Measurements from ENCODE around the gene LNPK. TPM values are rescaled to one million over a fixed set of nuclear protein-coding genes. Genes with fewer than 3 reads are reported as not detected.
"Not testable (repeated sequence)": the region's sequence is repeated elsewhere in the genome, so short reads cannot be mapped to it uniquely, and the experiment has no call there.

The LNPK gene
- total RNA-seq, 1 donor from 2014 or later, result 28.7 TPM

DNA sequence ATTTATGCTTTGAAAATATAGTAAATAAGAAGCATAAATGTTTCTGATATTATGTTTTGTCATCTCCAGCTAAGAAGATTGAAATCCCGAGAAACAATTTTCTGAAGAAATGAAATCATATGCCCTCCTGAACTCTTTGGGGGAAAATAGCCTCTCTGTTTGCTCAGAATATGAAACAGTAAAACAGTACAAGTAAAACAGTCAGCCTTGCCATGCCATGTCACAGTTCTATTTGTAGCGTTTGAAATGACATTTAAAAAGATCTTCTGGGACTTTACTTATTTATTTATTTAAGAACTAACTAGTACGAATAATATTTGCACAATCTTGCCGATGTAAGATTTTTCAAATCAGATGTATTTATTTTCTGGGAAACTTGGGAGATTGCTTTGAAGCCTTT lies 98.0 kb downstream of the LNPK start:
- Histone ChIP-seq H3K27me3 (no peaks in the 10 kb centered on the region), H3K4me1 (no peaks in the 10 kb centered on the region), H3K9me3 (no peaks in the 10 kb centered on the region), H3K36me3 (no peaks in the 10 kb centered on the region), H3K4me3 (no peak overlapping the region), H3K27ac (no peak overlapping the region)
- ATAC-seq, result no peak
- no peak for DNase-seq
- TF ChIP-seq, protein P1, sequence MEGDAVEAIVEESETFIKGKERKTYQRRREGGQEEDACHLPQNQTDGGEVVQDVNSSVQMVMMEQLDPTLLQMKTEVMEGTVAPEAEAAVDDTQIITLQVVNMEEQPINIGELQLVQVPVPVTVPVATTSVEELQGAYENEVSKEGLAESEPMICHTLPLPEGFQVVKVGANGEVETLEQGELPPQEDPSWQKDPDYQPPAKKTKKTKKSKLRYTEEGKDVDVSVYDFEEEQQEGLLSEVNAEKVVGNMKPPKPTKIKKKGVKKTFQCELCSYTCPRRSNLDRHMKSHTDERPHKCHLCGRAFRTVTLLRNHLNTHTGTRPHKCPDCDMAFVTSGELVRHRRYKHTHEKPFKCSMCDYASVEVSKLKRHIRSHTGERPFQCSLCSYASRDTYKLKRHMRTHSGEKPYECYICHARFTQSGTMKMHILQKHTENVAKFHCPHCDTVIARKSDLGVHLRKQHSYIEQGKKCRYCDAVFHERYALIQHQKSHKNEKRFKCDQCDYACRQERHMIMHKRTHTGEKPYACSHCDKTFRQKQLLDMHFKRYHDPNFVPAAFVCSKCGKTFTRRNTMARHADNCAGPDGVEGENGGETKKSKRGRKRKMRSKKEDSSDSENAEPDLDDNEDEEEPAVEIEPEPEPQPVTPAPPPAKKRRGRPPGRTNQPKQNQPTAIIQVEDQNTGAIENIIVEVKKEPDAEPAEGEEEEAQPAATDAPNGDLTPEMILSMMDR (IDR thresholded peaks at IDR 0.05), result no peak
- intact Hi-C loops (cut with DNase I), result no loop called here

DNA sequence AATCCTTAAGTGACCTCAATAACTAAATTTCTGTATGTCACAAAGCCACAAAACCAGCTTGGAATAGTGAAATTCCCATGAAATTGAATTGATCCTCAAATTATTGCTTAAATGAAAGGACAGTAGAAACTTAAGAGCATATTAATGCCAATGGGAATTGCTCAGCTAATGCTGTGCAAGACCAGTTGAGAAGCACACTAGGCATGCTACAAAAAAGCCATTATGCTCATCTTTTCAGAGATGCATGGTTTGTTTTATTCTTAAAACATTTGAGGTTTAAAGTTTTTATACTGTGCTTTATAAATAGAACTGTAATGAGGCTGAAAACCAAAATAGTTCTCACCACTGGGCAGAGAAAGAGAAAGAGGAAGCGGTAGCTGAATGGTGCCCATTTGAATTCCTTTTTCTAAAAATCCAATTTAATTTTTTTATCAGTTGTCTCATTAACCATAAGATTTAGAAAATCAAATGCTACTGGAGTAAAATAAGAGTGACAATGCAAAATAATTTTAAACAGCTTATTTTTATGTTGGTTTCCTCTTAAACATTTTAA lies 98.6 kb downstream of the LNPK start:
- intact Hi-C loops (cut with DNase I), result no loop called here

DNA sequence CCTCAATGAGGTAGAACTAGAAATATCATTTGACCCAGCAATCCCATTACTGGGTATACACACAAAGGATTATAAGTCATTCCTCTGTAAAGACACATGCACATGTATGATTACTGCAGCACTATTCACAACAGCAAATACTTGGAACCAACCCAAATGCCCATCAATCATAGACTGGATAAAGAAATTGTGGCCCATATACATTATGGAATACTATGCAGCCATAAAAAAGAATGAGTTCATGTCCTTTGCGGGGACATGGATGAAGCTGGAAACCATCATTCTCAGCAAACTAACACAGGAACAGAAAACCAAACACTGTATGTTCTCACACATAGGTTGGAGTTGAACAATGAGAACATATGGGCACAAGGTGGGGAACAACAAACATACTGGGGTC lies 106.1 kb downstream of the LNPK start:
- ATAC-seq, result not testable (repeated sequence)

More for the DNA sequence above, 98.6 kb downstream of the LNPK start:
- H3K4me1 ChIP-seq, result no peaks in the 10 kb centered on the region
- H3K4me3 ChIP-seq, result no peak overlapping the region
- H3K27me3 ChIP-seq, result no peaks in the 10 kb centered on the region
- ATAC-seq, result no peak
- TF ChIP-seq, protein P1 (IDR thresholded peaks at IDR 0.05), result no peak
- no peaks in the 10 kb centered on the region for H3K36me3 ChIP-seq
- H3K27ac ChIP-seq, result no peak overlapping the region
- DNase-seq, result no peak
- no peaks in the 10 kb centered on the region for H3K9me3 ChIP-seq

DNA sequence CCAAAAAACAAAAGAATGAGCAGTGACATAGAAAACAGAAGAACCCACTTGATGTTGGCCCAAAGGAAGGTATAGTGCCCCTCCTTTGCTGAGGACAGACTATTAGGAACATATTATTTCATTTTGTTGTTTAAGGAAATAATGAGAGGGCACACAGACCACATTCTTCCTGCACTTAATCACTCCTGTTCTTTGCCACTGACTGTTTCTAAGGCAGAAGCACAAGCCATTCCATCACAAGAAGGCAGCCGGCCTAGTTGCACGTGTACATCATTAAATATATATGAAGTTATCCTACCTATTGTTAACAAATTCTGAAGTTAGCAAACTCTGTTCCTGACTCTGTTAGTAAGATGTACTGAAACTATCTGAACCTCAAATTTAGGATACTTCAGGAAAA lies 110.0 kb downstream of the LNPK start:
- H3K36me3 ChIP-seq, result no peaks in the 10 kb centered on the region
- no peak for ATAC-seq
- no peaks in the 10 kb centered on the region for H3K9me3 ChIP-seq
- DNase-seq, result no peak
- TF ChIP-seq, protein P1 (IDR thresholded peaks at IDR 0.05), result no peak
- H3K4me1 ChIP-seq, result no peaks in the 10 kb centered on the region
- no peak overlapping the region for H3K4me3 ChIP-seq
- intact Hi-C loops (cut with DNase I), result no loop called here
- H3K27me3 ChIP-seq, result no peaks in the 10 kb centered on the region
- no peak overlapping the region for H3K27ac ChIP-seq

More for the DNA sequence above, 106.1 kb downstream of the LNPK start:
- DNase-seq; H3K4me1 ChIP-seq; H3K9me3 ChIP-seq; H3K27ac ChIP-seq; H3K36me3 ChIP-seq; H3K4me3 ChIP-seq; intact Hi-C loops (cut with DNase I); H3K27me3 ChIP-seq: not testable (repeated sequence)

DNA sequence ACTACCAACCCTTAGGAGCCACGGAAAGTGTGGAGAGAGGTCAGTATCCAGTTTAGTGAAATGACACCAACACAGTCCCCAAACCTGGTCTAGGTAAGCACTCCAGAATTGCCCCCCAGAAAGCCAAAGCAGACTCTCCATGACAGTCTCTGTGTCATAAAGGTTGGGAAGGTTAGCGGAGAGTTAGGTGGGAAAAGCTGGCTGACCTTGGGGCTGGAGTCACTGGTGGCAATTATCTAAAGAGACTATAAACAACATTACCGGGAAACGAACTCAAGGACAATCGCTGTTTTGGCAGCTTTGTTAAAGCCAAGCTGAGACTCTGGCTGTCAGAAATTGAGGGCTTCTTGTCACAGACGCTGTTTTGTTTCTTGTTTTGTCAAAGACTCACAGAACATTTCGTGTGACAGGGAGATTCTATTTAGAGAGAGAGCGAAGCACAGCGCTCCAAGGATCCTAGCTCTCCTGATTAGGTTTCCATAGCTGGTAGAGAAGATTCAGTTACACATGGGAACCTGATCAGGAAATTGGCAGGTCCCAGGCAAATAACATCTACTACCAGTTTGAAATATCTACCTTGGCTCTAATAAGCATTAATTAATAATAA lies 111.3 kb downstream of the LNPK start:
- no peak overlapping the region for H3K27ac ChIP-seq
- H3K36me3 ChIP-seq, result no peaks in the 10 kb centered on the region
- TF ChIP-seq, protein P1 (IDR thresholded peaks at IDR 0.05), result no peak
- intact Hi-C loops (cut with DNase I), result no loop called here
- ATAC-seq (no peak), DNase-seq (no peak)
- no peaks in the 10 kb centered on the region for H3K4me1 ChIP-seq
- H3K9me3 ChIP-seq, result no peaks in the 10 kb centered on the region
- H3K4me3 ChIP-seq, result no peak overlapping the region
- H3K27me3 ChIP-seq, result no peaks in the 10 kb centered on the region

DNA sequence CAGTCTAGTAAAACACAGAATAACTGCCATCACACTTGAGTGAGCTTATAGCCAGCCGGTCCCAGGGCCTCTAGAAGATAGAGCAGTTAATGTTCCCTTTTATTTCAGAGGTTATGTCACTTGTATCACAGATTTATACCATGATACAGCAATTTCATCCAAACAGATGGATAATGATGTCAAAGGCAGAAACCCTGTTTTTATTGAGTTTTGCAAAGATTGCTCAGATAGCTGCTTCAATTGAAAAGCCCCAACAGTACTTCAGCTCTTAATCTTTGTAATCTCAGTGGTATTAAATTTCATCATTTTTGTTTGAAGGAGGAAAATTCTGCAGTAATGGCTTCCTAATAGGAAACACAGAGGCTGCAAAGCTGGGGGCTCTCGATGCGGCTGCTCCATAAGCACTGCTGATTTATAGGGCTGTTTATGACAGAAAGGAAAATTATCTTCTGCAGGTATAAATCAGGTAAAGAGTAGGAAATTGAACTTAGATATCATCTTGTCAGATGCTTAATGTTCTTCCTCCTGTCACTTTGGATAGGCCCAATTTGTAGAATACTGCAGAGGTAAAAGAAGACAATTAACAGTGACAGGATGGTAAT lies 112.3 kb downstream of the LNPK start:
- no peaks in the 10 kb centered on the region for H3K9me3 ChIP-seq
- no peaks in the 10 kb centered on the region for H3K4me1 ChIP-seq
- intact Hi-C loops (cut with DNase I), result no loop called here
- H3K36me3 ChIP-seq, result no peaks in the 10 kb centered on the region
- no peaks in the 10 kb centered on the region for H3K27me3 ChIP-seq
- TF ChIP-seq, protein P1 (IDR thresholded peaks at IDR 0.05), result no peak
- DNase-seq (no peak), ATAC-seq (no peak)
- no peak overlapping the region for H3K4me3 ChIP-seq
- H3K27ac ChIP-seq, result no peak overlapping the region

Data from upper lobe of right lung (tissue), 1 donor.